ENCODE data around the gene ATF6B. TPM values are rescaled to one million over a fixed set of nuclear protein-coding genes. Genes with fewer than 3 reads are reported as not detected.

The ATF6B gene
- total and polyA plus RNA-seq, 2 of the 13 experiments (the other 11 are each of a cell fraction or from before 2014, with no cell fraction given): 18.1 to 44.0 TPM

DNA sequence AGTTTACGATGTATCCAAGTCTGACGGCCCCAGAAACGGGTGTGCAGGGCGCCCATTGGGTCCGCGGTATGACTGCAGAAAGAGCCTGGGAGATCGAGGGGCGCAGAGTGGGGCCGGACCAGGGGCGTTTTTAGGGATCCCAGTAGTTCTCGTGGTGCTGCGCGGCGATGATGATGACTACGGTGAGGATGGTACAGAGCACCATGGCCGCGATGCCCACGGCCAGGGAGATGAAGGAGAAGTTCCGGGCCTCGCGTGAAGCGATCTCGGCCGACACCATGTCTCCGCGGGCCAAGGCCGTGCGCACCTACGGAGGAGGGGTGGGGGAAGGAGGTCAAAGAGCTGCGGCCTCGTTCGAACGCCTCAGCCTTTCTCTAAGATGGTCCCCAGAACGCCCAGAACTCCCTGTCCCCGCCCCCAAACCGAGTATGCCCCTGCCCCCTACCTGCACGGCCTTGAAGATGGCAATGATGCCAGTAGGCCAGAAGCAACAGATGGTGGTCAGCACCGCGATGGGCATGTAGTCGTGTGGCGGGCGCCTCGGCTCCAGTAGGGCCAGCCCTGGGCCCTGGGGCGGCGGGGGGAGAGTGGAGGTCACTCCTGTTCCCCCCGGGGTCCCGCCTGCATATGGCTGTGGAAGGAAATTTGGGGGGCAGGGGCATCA lies 21.2 kb upstream of the ATF6B start:
- Histone ChIP-seq H3K9ac (ENCODE audit: insufficient read depth, low read depth, low read length) (no peak overlapping the region), H3K4me1 (ENCODE audit: insufficient read depth, low read length) (peaks cover 20% of the 10 kb centered on the region), H3K4me2 (ENCODE audit: low read depth, low read length) (no peak overlapping the region), H3K4me3 (replicated peaks in 1 of 3; ENCODE audit: insufficient read depth in 1 of 3, low read depth in 2 of 3, low read length in 3 of 3) (no peak overlapping the region), H4K20me1 (ENCODE audit: insufficient read depth, low read length) (no peaks in the 10 kb centered on the region), H3K27ac (ENCODE audit: extremely low read length, insufficient read depth, low read length) (no peak overlapping the region), H3K36me3 (replicated peaks in 1 of 2; ENCODE audit: control insufficient read depth in 1 of 2, insufficient read depth in 2 of 2, low read length in 2 of 2) (no peaks in the 10 kb centered on the region), H2AFZ (ENCODE audit: low read length) (no peak overlapping the region), H3K79me2 (ENCODE audit: insufficient read depth, low read length) (peaks cover under 1% of the 10 kb centered on the region), H3K9me3 (ENCODE audit: low read length) (no peaks in the 10 kb centered on the region), H3K27me3 (ENCODE audit: control insufficient read depth in 1 of 2, insufficient read depth in 2 of 2, low read length in 2 of 2) (peaks cover 0 to 5% of the 10 kb centered on the region in 2 experiments; a peak in 2 of 5 replicates)
- ChIA-PET POLR2A (no interaction called here), CTCF (ENCODE audit: low intra/inter-chr PET ratio, low total read pairs) (no interaction called here)
- 83% methylated on average over 37 of the region's 47 CpGs for WGBS (ENCODE audit: low lambda C conversion rate)
- FAIRE-seq (no peak), DNase-seq (ENCODE audit: low spot score) (no peak), ATAC-seq (no peak)
- BruUV-seq (replicated peaks): no TSS peak
- in situ Hi-C loops (cut with HindIII; ENCODE audit: extremely low pct_ligation_motif_present, low pct_unique_long_range_greater_than_20kb) (no loop called here), intact Hi-C loops (cut with micrococcal nuclease; ENCODE audit: unreplicated experiment) (no loop called here)
- TF ChIP-seq, protein P1, sequence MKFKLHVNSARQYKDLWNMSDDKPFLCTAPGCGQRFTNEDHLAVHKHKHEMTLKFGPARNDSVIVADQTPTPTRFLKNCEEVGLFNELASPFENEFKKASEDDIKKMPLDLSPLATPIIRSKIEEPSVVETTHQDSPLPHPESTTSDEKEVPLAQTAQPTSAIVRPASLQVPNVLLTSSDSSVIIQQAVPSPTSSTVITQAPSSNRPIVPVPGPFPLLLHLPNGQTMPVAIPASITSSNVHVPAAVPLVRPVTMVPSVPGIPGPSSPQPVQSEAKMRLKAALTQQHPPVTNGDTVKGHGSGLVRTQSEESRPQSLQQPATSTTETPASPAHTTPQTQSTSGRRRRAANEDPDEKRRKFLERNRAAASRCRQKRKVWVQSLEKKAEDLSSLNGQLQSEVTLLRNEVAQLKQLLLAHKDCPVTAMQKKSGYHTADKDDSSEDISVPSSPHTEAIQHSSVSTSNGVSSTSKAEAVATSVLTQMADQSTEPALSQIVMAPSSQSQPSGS (CRISPR knock-in tag; IDR thresholded peaks at IDR 0.05): no peak

- peaks cover 0 to 5% of the 10 kb centered on the region in 2 experiments; a peak in 2 of 5 replicates for H3K27me3 ChIP-seq (ENCODE audit: control insufficient read depth in 1 of 2, insufficient read depth in 2 of 2, low read length in 2 of 2)
- H3K27ac ChIP-seq (ENCODE audit: extremely low read length, insufficient read depth, low read length): no peak overlapping the region
- CTCF ChIA-PET (ENCODE audit: low intra/inter-chr PET ratio, low total read pairs): no interaction called here
- FAIRE-seq (no peak), DNase-seq (ENCODE audit: low spot score) (no peak), ATAC-seq (no peak)
- 87% methylated on average over 39 of the region's 39 CpGs for WGBS (ENCODE audit: low lambda C conversion rate)
- no peak overlapping the region for H3K4me3 ChIP-seq (replicated peaks in 1 of 3; ENCODE audit: insufficient read depth in 1 of 3, low read depth in 2 of 3, low read length in 3 of 3)
- no peak overlapping the region for H3K9ac ChIP-seq (ENCODE audit: insufficient read depth, low read depth, low read length)
- TF ChIP-seq KDM2A (CRISPR knock-in tag; IDR thresholded peaks at IDR 0.05; ENCODE audit: borderline replicate concordance, low read depth): no peak
- TF ChIP-seq NFE2 (CRISPR knock-in tag; IDR thresholded peaks at IDR 0.05): no peak
- no peak for TF ChIP-seq JDP2 (CRISPR knock-in tag; IDR thresholded peaks at IDR 0.05; ENCODE audit: borderline replicate concordance)
- no peak for TF ChIP-seq MAZ (IDR thresholded peaks at IDR 0.05; ENCODE audit: borderline replicate concordance, low read depth, low read length)
- no peak for TF ChIP-seq MAZ (CRISPR knock-in tag; IDR thresholded peaks at IDR 0.05; ENCODE audit: low read depth)
- TF ChIP-seq DMAP1 (CRISPR knock-in tag; IDR thresholded peaks at IDR 0.05): no peak
- no peak for TF ChIP-seq ZNF333 (CRISPR knock-in tag; IDR thresholded peaks at IDR 0.05; ENCODE audit: borderline replicate concordance)
- no peak for TF ChIP-seq ZNF350 (CRISPR knock-in tag; IDR thresholded peaks at IDR 0.05; ENCODE audit: borderline replicate concordance, low read depth)
- TF ChIP-seq ZSCAN21 (CRISPR knock-in tag; IDR thresholded peaks at IDR 0.05; ENCODE audit: borderline replicate concordance): no peak
- no peak for TF ChIP-seq MBNL3 (CRISPR knock-in tag; conservative IDR thresholded peaks at IDR 0.05)
- no peak for TF ChIP-seq ZNF337 (CRISPR knock-in tag; IDR thresholded peaks at IDR 0.05; ENCODE audit: borderline replicate concordance, low read depth)
- no peak for TF ChIP-seq KDM1A (CRISPR knock-in tag; IDR thresholded peaks at IDR 0.05)
- peaks cover 20% of the 10 kb centered on the region for H3K4me1 ChIP-seq (ENCODE audit: insufficient read depth, low read length)
- intact Hi-C loops (cut with micrococcal nuclease; ENCODE audit: unreplicated experiment): no loop called here
- no peak overlapping the region for H2AFZ ChIP-seq (ENCODE audit: low read length)
- H3K36me3 ChIP-seq (replicated peaks in 1 of 2; ENCODE audit: control insufficient read depth in 1 of 2, insufficient read depth in 2 of 2, low read length in 2 of 2): no peaks in the 10 kb centered on the region
- no peaks in the 10 kb centered on the region for H3K9me3 ChIP-seq (ENCODE audit: low read length)
- POLR2A ChIA-PET: no interaction called here
- no TSS peak for BruUV-seq (replicated peaks)
- H3K4me2 ChIP-seq (ENCODE audit: low read depth, low read length): no peak overlapping the region
- H4K20me1 ChIP-seq (ENCODE audit: insufficient read depth, low read length): no peaks in the 10 kb centered on the region
- no peaks in the 10 kb centered on the region for H3K79me2 ChIP-seq (ENCODE audit: insufficient read depth, low read length)
- in situ Hi-C loops (cut with HindIII; ENCODE audit: extremely low pct_ligation_motif_present, low pct_unique_long_range_greater_than_20kb): no loop called here
Measured at GRCh38 chr6:32148289-32149091, 20.4 kb upstream of the ATF6B start.

Measured in HepG2 (cell line).